Adrenal gland (tissue), 12 donors: ENCODE results near the gene GPR35. TPM values are rescaled to one million over a fixed set of nuclear protein-coding genes. Genes with fewer than 3 reads are reported as not detected.

Experiments used
- DNase-seq, 7 donors: peaks; one replicate each; pipeline ENCODE4 v3.0.0-alpha.2; 2019 to 2020
- H3K27ac ChIP-seq, 5 donors: fragments of 200-600 bp; sonication (generic) in 4 of 5; 1 replicate in 3 of 5; 2 replicates in 2 of 5; pipeline versions ENCODE4 v1.5.1 to v1.8.0; 2016 to 2020; ENCODE audit warnings: mild to moderate bottlenecking in 1 of 5
- H3K27me3 ChIP-seq: fragments of 200-600 bp; 2 replicates; pipeline ENCODE4 v1.8.0; 2021
- H3K36me3 ChIP-seq, 2 donors: fragments of 200-600 bp; replicated peaks in 1 of 2; 1 replicate in 1 of 2; 2 replicates in 1 of 2; pipeline versions ENCODE4 v1.5.1 to v1.8.0; 2018 to 2022
- H3K4me1 ChIP-seq, 2 donors: fragments of 200-600 bp; replicated peaks in 1 of 2; 1 replicate in 1 of 2; 2 replicates in 1 of 2; pipeline versions ENCODE4 v1.5.1 to v1.8.0; 2018 to 2021
- H3K4me3 ChIP-seq, 4 donors: fragments of 200-600 bp; sonication (generic) in 3 of 4; one replicate each; pipeline ENCODE4 v1.5.1; 2016 to 2018
- H3K9me3 ChIP-seq, 3 donors: fragments of 200-600 bp; sonication (generic) in 1 of 3; replicated peaks in 1 of 3; 1 replicate in 2 of 3; 2 replicates in 1 of 3; pipeline versions ENCODE4 v1.5.1 to v1.8.0; 2016 to 2021
- POLR2A ChIP-seq, 2 donors: fragments of 450-650 bp; IDR thresholded peaks; one replicate each; pipeline ENCODE4 v1.6.1; 2017; ENCODE audit warnings: antibody characterized with exemption in 2 of 2, mild to moderate bottlenecking in 2 of 2, moderate library complexity in 1 of 2
- WGBS, 4 donors: extraction: QIAGEN DNeasy Blood & Tissue Kit in 2 of 4; methylation state at CpG; one replicate each; pipeline versions ENCODE4 v1.1.5 to v1.1.7; 2013 to 2017; 5-methylcytosine and 5-hydroxymethylcytosine counted together
- intact Hi-C, 2 donors: fragments of 100-400 bp; cut with DNase I; formaldehyde crosslinking; loops; one replicate each; pipeline versions ENCODE4 v1.14.1 to v1.15.0; 2022 to 2023
- polyA plus RNA-seq, 3 donors: library from polyadenylated mRNA; stranded (reverse); fragments of 200-250 nt in 2 of 3; fragments of 350-450 nt in 1 of 3; fragmentation: Illumina TruSeq in 1 of 3; extraction: RNeasy Lipid Tissue Mini Kit (QIAGEN cat#74804) in 1 of 3; gene quantifications; one replicate each; pipeline ENCODE4 v1.2.3, GENCODE V29; 2013 to 2014
- total RNA-seq, 9 donors: library from RNA; depleted of rRNA in 4 of 9; stranded (reverse); fragments of >200 nt in 4 of 9; fragments of 120-200 nt in 1 of 9; fragmentation: NEBNext Ultra II Directional in 1 of 9; extraction: Animal tissue kit (Norgen Biotek cat#: 25700) in 1 of 9; gene quantifications; one replicate each; pipeline versions ENCODE4 v1.1.0 to v1.2.4, GENCODE V29; 2013 to 2023
- TF ChIP-seq, protein P1 (sequence below), 6 experiments: fragments of 450-650 bp in 4 of 6; fragments of 200-600 bp in 2 of 6; sonication (generic) in 1 of 6; IDR thresholded peaks; 1 replicate in 5 of 6; 2 replicates in 1 of 6; pipeline versions ENCODE4 v1.5.1 to v1.8.0; 2016 to 2021; ENCODE audit warnings: antibody characterized with exemption in 6 of 6, mild to moderate bottlenecking in 2 of 6, moderate library complexity in 1 of 6
- donor health status: healthy with polysubstance abuse.
- donor health status: Bipolar disorder and iron deficiency.
- donor health status: DM: yes; HTN: yes; CAD: no.
- donor health status: DM: no; HTN: no; CAD: no.
- donor health status: DM: no; HTN: no; CAD: no.
- donor health status: DM: yes; HTN: yes; CAD: no.

Gene GPR35
- total and polyA plus RNA-seq, 12 donors = 0.07 to 5.7 (median 1.0) TPM; not detected in 1

DNA sequence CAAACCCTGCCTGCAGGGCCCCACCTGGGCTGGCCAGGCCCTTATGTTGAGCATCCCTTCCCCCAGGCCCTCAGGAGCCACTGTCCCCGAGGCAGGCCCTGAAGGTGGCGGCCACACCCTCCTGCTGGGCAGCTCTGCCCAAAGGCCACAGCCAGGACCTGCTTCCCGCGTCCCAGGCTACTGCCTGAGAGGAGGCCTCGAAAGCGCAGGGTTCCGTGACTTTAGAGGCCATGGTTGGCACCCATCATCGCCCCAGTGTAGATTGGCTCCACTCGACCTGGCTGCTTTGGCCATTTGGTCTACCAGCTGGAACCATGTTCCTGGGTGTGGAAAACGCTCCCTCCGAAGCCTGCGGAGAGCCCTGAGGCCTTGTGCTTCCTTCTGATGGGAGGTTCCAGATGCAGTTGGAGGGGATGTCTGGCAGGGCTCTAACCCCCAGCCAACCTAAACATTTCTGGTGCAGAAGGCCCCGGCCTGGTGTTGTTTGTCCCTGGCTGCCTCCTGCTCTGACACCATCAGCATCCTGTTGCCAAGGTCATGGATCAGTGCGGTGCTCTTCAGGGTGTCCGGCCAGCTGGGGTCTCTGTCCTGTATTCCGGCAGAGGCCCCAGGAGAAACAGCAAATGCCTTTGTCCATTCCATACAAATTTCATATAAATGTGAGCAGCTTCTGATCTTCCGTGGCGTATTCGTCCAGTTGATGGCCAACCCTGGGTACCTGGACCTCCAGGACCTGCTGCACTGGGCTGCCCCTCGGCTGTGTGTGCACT lies 24.0 kb upstream of the GPR35 start:
- peaks cover 0 to 18% of the 10 kb centered on the region in 2 donors for H3K36me3 ChIP-seq
- no peak overlapping the region for H3K27ac ChIP-seq
- H3K27me3 ChIP-seq = no peaks in the 10 kb centered on the region
- no peak overlapping the region for H3K4me3 ChIP-seq
- WGBS, 4 donors = 77 to 83% (median 77%) methylated on average over 15 to 20 of the region's 20 CpGs
- no peaks in the 10 kb centered on the region for H3K9me3 ChIP-seq
- H3K4me1 ChIP-seq = no peaks in the 10 kb centered on the region
- DNase-seq = peak in 2 of 7 donors; percentile 3 to 10
- TF ChIP-seq, protein P1, sequence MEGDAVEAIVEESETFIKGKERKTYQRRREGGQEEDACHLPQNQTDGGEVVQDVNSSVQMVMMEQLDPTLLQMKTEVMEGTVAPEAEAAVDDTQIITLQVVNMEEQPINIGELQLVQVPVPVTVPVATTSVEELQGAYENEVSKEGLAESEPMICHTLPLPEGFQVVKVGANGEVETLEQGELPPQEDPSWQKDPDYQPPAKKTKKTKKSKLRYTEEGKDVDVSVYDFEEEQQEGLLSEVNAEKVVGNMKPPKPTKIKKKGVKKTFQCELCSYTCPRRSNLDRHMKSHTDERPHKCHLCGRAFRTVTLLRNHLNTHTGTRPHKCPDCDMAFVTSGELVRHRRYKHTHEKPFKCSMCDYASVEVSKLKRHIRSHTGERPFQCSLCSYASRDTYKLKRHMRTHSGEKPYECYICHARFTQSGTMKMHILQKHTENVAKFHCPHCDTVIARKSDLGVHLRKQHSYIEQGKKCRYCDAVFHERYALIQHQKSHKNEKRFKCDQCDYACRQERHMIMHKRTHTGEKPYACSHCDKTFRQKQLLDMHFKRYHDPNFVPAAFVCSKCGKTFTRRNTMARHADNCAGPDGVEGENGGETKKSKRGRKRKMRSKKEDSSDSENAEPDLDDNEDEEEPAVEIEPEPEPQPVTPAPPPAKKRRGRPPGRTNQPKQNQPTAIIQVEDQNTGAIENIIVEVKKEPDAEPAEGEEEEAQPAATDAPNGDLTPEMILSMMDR (IDR thresholded peaks at IDR 0.05) = no peak
- no peak for TF ChIP-seq POLR2A (IDR thresholded peaks at IDR 0.05)
- intact Hi-C loops = no loop called here

GRCh38 chr2:240601831-240602160 lies 23.5 kb upstream of the GPR35 start:
- no peaks in the 10 kb centered on the region for H3K9me3 ChIP-seq
- H3K27ac ChIP-seq = no peak overlapping the region
- peaks cover 0 to 18% of the 10 kb centered on the region in 2 donors for H3K36me3 ChIP-seq
- intact Hi-C loops = no loop called here
- H3K27me3 ChIP-seq = no peaks in the 10 kb centered on the region
- H3K4me3 ChIP-seq = no peak overlapping the region
- DNase-seq = peak in 2 of 7 donors; percentile 5 to 8
- H3K4me1 ChIP-seq = no peaks in the 10 kb centered on the region
- 88 to 93% (median 91%) methylated on average over 6 to 11 of the region's 11 CpGs for WGBS, 4 donors
- TF ChIP-seq, protein P1 (IDR thresholded peaks at IDR 0.05) = no peak
- TF ChIP-seq POLR2A (IDR thresholded peaks at IDR 0.05) = no peak

DNA sequence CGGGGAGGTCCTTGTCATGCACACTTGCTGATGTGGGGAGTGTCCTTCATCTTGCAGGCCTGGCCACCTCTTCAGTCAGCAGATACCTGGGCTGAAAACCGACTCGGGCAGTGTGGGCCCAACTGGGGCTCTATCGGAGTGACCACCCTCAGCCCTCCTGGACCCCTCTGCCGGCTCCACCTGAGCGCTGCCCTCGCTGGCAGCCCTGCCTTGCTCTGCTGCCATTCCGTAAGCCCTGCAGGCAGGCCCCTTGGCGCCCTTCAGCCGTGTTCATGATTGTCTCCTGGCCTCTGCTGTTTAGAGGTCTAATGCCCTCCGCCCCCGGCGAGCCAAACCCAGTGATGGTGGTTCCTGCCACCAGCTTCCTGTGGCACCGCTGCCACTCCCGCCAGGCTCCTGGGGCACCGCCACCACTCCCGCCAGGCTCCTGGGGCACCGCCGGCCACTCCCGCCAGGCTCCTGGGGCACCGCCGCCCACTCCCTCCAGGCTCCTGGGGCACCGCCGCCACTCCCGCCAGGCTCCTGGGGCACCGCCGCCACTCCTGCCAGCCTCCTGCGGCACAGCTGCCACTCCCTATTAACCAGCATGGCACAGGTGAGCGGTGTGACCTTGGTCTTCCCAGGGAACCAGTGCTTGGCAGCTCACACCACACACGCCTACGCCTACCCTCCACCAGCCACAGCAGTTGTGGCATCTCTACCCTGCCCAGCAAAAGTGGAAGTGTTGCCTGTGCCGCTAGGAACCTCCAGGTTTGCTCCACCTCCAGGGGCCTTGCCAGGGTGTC lies 22.8 kb upstream of the GPR35 start:
- H3K27me3 ChIP-seq = no peaks in the 10 kb centered on the region
- no peak for TF ChIP-seq POLR2A (IDR thresholded peaks at IDR 0.05)
- H3K36me3 ChIP-seq = peaks cover 0 to 18% of the 10 kb centered on the region in 2 donors
- H3K4me1 ChIP-seq = no peaks in the 10 kb centered on the region
- no peaks in the 10 kb centered on the region for H3K9me3 ChIP-seq
- 84 to 94% (median 89%) methylated on average over 13 to 32 of the region's 32 CpGs for WGBS, 4 donors
- H3K27ac ChIP-seq = no peak overlapping the region
- no peak overlapping the region for H3K4me3 ChIP-seq
- peak in 2 of 7 donors; percentile 4 to 12 for DNase-seq
- intact Hi-C loops = no loop called here

DNA sequence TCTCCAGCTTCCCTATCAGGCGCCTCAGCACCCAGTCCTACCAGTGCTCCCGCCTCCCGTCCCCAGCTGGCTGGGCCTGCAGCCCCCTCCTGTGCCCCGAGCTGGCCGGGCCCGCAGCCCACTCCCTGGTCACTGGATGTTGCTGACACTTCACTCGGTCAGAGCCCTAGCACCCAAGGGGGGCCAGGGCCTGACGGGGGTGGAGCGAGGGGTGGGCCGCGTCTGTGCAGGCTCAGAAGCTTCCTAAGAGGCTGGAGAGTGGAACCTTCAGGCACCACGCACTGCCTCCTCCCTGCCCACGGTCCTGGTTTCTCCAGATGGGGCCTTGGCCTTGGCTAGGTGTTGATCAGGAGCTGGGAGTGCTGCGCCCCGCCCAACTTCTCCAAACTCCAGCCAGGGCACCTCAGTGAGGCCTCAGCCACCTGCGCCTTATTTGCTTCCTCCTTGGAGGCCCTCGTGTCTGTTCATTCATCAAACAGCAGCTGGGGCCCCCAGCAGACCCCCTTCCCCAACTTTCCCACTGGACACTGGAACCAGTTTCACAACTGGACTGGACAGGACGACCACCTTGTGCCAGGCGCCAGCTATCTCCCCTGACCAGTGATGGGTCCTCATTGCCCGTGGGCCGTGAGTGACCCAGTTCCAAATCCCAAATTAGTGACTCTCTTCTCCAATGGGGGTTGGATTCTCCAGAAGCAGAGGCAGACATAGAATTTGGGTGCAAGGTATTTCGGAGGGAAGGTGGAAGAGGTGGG lies 22.0 kb upstream of the GPR35 start:
- no peaks in the 10 kb centered on the region for H3K4me1 ChIP-seq
- no peak overlapping the region for H3K4me3 ChIP-seq
- peaks cover 0 to 11% of the 10 kb centered on the region in 2 donors for H3K36me3 ChIP-seq
- no peaks in the 10 kb centered on the region for H3K27me3 ChIP-seq
- no peak overlapping the region for H3K27ac ChIP-seq
- peak in 1 of 7 donors; percentile 10 for DNase-seq
- intact Hi-C loops = no loop called here
- 80 to 93% (median 89%) methylated on average over 9 to 22 of the region's 22 CpGs for WGBS, 4 donors
- no peaks in the 10 kb centered on the region for H3K9me3 ChIP-seq
- TF ChIP-seq POLR2A (IDR thresholded peaks at IDR 0.05) = no peak
- TF ChIP-seq, protein P1 (IDR thresholded peaks at IDR 0.05) = no peak
